C4-2B (cell line): Measurements from ENCODE around the gene TMTC1.

ENCODE experiments used
- CTCF ChIP-seq: fragments of 450-650 bp; conservative IDR thresholded peaks from 2 replicates; pipeline ENCODE4 v1.5.1; 2017; ENCODE audit warnings: mild to moderate bottlenecking
- ZFX ChIP-seq: fragments of 450-650 bp; IDR thresholded peaks from 2 replicates; pipeline ENCODE4 v1.6.1; 2017

GRCh38 chr12:29769162-29769858 lies 14.4 kb downstream of the TMTC1 start:
- TF ChIP-seq CTCF, result no peak
- no peak for TF ChIP-seq ZFX
